GM18870 (cell line): ENCODE measurements around the gene TNK2.
"Not testable (repeated sequence)": the region's sequence is repeated elsewhere in the genome, so short reads cannot be mapped to it uniquely, and the experiment has no call there.

Experiments
- ATAC-seq: cut with Tn5 transposase; IDR thresholded peaks from one replicate; pipeline ENCODE4 v1.9.1; 2021; ENCODE audit warnings: moderate library complexity; ENCODE audit not compliant: unreplicated experiment

Gene TNK2

GRCh38 chr3:195907934-195908693 is at the start of gene TNK2:
TSS of gene TNK2 (minus strand) at chr3:195908551. CDS start at chr3:195888588, 19,963 bp downstream.
- no peak for ATAC-seq

DNA sequence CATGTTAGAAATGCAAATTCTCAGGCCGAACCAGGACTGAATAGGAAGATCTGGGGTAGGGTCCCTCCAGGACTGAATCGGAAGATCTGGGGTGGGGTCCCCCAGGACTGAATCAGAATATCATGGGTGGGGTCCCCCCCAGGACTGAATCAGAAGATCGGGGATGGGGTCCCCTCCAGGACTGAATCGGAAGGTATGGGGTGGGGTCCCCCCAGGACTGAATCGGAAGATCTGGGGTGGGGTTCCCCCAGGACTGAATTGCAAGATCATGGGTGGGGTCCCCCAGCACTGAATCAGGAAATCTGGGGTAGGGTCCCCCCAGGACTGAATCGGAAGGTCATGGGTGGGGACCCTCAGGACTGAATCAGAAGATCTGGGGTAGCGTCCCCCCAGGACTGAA is 48.2 kb upstream of the TNK2 start:
- ATAC-seq: no peak

- ATAC-seq: not testable (repeated sequence)
Measured at GRCh38 chr3:195955416-195955841, 47.1 kb upstream of the TNK2 start.

DNA sequence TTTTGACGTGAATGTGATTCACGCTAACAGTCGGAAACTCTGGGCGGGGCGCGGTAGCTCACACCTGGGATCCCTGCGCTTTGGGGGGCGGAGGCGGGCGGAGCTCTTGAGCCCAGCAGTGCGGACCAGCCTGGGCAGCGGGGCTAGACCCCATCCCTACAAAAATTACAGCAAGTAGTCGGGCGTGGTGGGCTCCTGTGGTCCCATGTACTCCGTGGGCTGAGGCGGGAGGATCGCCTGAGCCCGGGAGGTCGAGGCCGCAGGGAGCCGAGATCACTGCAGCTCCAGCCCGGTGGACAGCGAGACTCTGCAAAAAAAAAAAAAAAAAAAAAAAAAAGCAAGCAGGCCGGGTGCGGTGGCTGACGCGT is 46.4 kb upstream of the TNK2 start:
- ATAC-seq: peak; percentile 60

DNA sequence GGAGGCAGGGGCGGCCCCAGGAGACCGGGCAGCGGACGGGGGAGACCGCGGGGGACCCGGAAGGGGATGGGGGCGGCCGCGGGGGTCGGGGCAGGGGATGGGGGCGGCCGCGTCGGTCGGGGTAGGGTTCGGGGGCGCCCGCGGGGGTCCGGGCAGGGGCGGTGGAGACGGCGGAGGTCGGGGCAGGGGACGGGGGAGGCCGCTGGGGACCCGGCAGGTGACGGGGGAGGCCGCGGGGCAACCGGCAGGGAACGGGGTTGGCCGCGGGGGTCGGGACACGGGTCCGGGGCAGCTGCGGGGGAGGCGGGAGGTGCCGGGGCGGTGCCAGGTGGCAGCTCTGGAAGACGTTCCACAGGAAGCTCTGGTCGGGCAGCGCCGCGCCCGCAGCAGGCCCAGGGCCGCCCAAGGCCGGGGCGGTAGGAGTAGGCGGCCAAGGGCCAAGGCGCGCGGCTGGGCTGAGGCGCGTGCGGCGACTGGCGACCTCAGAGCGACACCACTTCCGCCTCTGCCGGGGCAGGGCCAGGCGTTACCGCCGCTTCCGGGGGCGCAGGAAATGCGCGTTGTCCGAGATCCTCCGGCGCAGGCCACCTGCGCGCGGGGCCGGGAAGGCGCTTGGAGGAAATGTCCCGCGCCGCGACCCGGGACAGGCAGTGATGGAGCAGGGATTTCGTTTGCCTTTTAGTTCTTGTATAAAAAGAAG is 45.9 kb upstream of the TNK2 start:
- peak; percentile 87 for ATAC-seq

- not testable (repeated sequence) for ATAC-seq
Measured at GRCh38 chr3:195952590-195952989, 44.2 kb upstream of the TNK2 start.

- not testable (repeated sequence) for ATAC-seq
Measured at GRCh38 chr3:195951443-195952177, 43.3 kb upstream of the TNK2 start.

- ATAC-seq: not testable (repeated sequence)
Measured at GRCh38 chr3:195950731-195951130, 42.4 kb upstream of the TNK2 start.

DNA sequence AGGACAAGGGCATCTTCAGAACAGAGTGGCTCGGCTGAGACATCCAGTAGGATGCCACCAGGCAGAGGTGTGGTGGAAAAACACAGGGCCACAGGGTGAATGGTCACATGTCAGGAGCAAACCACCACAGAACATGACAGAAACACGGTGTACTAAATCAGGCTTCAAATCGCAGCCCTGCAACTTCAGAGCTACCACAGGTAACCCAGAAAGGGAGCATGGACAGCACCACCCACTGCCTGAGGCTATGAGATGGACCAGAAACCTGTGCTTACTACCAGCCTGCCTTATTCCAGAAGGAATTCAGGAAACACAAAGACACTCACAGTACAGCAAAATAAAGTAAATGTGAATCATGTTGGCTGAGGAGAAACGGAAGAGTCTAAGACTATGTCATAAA is 41.8 kb upstream of the TNK2 start:
- ATAC-seq: not testable (repeated sequence)

DNA sequence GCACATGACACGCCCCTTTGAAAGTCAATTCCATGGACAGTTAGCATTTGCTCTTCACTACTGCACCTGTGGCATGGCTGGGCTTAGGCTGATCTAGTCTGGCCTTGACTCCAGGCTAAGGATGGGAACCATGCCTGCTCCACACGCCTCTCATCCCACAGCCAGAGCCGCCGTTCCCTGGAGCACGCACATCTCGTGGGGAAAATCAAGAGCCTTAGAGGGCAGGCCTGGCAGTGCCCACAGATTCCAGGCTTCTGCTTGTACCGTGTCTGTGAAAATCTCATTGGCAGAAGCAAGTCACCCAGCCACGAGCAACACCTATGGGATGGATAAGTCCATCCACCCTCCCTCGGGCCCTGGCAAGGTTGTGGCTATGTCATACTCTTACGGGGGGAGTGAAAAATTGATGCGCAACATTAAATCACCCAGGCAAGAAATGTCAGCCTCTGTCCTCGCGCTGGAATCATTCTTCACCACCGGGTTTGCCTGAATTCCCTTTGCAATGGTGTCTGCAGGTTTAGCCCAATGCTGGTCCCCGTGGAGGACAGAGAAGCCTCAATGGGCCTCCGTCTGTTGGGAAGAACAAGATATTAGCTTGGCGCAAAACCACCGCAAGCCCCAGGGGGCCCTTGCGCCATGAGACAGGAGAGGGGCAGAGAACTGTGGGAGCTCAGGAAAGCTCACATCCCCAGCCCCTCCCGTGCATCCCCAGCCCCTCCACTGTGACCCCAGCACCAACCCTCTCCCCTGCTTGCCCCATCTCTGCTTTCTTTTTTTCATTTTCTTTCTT is 38.8 kb upstream of the TNK2 start:
- not testable (repeated sequence) for ATAC-seq

DNA sequence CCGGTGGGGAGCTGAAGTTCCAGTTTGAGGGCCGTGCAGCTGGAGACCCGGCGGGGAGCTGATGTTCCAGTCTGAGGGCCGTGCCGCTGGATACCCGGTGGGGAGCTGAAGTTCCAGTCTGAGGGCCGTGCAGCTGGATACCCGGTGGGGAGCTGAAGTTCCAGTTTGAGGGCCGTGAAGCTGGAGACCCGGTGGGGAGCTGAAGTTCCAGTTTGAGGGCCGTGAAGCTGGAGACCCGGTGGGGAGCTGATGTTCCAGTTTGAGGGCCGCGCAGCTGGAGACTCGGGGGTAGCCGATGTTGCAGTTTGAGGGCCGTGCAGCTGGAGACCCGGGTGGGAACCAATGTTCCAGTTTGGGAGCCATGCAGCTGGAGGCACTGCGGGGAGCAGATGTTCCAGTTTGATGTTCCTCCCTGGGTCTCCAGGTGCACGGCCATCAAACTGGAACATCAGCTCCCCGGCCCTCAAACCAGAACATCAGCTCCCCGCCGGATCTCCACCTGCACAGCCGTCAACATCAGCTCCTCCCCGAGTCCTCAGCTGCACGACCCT is 33.0 kb upstream of the TNK2 start:
- ATAC-seq: not testable (repeated sequence)

DNA sequence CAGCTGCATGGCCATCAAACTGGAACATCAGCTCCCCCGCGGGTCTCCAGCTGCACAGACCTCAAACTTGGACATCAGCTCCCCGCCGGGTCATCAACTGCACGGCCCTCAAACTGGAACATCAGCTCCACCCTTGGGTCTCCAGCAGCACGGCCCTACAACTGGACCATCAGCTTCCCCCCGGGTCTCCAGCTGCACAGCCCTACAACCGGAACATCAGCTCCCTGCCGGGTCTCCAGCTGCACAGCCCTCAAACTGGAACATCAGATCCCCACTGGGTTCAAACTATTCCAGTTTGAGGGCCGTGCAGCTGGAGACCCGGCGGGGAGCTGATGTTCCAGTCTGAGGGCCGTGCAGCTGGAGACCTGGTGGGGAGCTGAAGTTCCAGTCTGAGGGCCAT is 32.5 kb upstream of the TNK2 start:
- not testable (repeated sequence) for ATAC-seq

DNA sequence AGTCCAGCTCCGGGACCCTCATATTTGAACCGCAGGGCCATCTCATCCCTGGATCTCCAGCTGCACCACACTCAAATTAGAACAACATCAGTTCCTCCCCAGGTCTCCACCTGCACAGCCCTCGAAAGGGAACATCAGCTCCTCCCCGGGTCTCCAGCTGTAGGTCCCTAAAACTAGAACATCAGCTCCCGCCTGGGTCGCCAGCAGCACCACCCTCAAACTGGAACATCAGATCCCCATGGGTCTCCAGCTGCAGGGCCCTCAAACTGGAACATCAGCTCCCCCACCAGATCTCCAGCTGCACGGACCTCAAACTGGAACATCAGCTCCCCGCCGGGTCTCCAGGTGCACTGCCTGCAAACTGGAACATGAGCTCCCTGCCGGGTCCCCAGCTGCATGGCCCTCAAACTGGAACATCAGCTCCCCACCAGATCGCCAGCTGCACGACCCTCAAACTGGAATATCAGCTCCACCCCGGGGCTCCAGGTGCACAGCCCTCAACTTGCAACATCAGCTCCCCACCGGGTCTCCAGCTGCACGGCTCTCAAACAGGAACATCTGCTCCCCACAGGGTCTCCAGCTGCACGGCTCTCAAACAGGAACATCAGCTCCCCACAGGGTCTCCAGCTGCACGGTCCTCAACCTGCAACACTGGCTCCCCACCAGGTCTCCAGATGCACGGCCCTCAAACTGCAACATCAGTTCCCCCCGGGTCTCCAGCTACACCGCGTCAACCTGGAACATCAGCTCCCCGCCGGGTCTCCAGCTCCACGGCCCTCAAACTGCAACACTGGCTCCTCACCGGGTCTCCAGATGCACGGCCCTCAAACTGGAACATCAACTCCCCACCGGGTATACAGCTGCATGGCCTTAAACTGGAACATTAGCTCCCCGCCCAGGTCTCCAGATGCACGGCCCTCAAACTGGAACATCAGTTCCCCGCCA is 31.4 kb upstream of the TNK2 start:
- ATAC-seq: not testable (repeated sequence)

DNA sequence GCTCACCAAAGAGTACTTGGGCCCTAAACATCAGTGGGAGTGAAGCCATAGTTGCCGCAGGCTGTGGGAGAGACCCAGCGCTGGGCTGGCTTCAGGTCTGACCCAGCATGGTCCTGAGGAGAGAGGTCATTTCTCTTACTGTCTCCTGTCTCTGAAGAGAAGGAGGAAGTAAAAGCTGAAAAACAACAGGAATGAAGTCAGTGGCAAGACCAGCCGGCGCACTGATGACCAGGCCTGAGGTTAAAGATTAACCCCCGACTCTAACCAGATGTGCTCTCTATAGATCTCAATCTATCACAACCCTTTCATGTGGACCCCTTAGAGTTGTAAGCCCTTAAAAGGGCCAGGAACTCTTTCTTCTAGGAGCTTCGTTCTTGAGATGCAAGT is 24.7 kb upstream of the TNK2 start:
- not testable (repeated sequence) for ATAC-seq

DNA sequence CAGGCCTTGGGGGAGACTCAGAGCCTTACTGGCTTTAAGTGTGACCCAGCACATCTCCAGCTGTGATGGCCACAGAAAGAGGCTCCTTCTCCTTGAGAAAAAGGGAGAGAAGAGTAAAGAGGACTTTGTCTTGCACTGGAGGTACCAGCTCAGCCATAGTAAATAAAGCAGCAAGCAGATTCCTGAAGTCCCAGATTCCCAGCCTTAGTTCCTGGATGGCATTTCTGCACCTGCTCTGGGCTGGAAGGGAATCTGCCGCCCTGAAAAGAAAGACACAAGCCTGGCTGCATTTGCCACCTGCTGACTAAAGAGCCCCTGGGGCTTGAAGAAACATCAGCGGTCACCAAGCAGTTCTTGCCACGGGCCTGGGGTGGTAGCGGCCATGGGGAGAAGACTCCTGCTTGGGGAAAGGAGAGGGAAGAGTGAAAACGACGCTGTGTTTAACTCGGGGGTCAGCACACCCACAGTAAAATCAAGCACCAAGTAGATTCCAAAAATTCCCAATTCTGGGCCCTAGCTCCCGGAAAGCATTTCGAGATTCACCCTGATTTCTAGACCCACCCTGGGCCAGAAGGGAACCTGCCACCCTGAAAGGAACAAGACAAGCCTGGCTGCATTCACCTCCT is 24.2 kb upstream of the TNK2 start:
- ATAC-seq: no peak

DNA sequence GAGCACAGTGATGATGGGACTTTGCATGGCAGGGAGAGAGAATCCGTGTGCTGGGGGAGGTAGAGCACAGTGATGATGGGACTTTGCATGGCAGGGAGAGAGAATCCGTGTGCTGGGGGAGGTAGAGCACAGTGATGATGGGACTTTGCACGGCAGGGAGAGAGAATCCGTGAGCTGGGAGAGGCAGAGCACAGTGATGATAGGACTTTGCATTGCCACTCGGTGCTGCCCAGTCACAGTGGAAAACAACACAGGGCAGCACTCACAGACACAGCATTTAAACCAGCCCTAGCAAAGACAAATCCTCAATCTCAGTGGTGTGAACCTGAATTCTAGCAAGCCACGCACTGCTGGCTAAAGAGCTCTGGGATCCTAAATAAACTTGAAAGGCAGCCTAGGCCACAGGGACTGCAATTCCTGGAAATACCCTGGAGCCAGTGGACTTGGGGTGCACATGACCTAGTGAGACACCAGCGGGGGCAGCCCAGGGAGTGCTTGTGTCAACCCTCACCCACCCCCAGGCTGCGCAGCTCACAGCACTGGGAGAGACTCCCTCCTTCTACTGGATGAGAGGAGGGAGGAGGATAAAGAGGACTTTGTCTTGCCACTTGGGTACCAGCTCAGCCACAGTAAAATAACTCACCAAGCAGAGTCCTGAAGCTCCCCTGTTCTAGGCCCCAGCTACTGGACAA is 23.4 kb upstream of the TNK2 start:
- ATAC-seq: no peak

GRCh38 chr3:195929452-195929851 is 21.1 kb upstream of the TNK2 start:
- no peak for ATAC-seq

DNA sequence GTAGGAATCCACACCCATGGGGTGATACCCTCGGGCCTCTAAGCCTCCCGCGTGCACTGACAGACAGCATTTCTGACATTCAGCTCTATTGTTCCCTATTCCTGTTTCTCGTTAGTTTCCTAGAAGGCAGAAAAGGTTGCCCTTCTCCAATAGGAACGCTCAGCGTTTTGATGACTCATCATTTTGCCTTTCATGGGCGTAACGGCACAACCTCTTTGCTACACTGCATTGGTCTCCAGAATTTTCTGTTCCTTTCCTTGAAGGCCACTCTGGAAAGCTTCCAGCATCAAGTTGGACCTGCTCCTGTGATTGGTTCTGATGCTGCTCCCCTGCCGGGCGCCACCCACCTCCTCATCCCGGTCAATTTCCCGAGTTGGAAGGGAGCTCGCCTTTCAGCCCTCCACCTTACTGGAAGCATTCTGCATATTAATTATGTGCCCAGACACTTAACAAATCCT is 13.0 kb upstream of the TNK2 start:
- ATAC-seq: no peak
